ENCODE measurements around the gene SLC10A7. TPM values are rescaled to one million over a fixed set of nuclear protein-coding genes. Genes with fewer than 3 reads are reported as not detected.

The SLC10A7 gene
- total and polyA plus RNA-seq, 2 donors (not counting 1 experiment from before 2014, with no cell fraction given) = 7.4 to 12.6 TPM

GRCh38 chr4:146495269-146495668 is 26.5 kb downstream of the SLC10A7 start:
- no peaks in the 10 kb centered on the region for H3K9me3 ChIP-seq (ENCODE audit: control insufficient read depth, insufficient read depth, low read depth, low read length)
- no peak overlapping the region for H3K27ac ChIP-seq (ENCODE audit: insufficient read depth, low read length)
- no peaks in the 10 kb centered on the region for H3K27me3 ChIP-seq (ENCODE audit: control insufficient read depth, insufficient read depth, low read length)
- H4K20me1 ChIP-seq (ENCODE audit: control insufficient read depth, extremely low read depth, insufficient read depth, low read length) = no peaks in the 10 kb centered on the region
- H3K4me1 ChIP-seq (ENCODE audit: control insufficient read depth, extremely low read depth, insufficient read depth, low read length) = peaks cover 2% of the 10 kb centered on the region
- no peak overlapping the region for H3K4me3 ChIP-seq (replicated peaks in 1 of 4; ENCODE audit: control extremely low read depth in 1 of 4, insufficient read depth in 1 of 4, low read depth in 3 of 4, low read length in 4 of 4)
- no peak overlapping the region for H3K4me2 ChIP-seq (ENCODE audit: extremely low read depth, insufficient read depth, low read length)
- H3K9ac ChIP-seq (ENCODE audit: insufficient read depth, low read length) = no peak overlapping the region
- DNase-seq (ENCODE audit: low read depth in 2 of 2) = peak; percentile 40 to 46
- H2AFZ ChIP-seq (ENCODE audit: low read length) = no peak overlapping the region
- no peak for TF ChIP-seq CTCF (conservative IDR thresholded peaks at IDR 0.05 in 1 of 2, IDR thresholded peaks at IDR 0.05 in 1 of 2; ENCODE audit: low read depth in 1 of 2, low read length in 2 of 2)
- no peak for TF ChIP-seq EZH2 (IDR thresholded peaks at IDR 0.05; ENCODE audit: low read length, missing control alignments)
- no peaks in the 10 kb centered on the region for H3K79me2 ChIP-seq (ENCODE audit: control insufficient read depth, insufficient read depth, low read length)
- no peaks in the 10 kb centered on the region for H3K36me3 ChIP-seq (ENCODE audit: control insufficient read depth, insufficient read depth, low read length)

- H3K27ac ChIP-seq (ENCODE audit: insufficient read depth, low read length) = no peak overlapping the region
- TF ChIP-seq EZH2 (IDR thresholded peaks at IDR 0.05; ENCODE audit: low read length, missing control alignments) (no peak), CTCF (conservative IDR thresholded peaks at IDR 0.05 in 1 of 2, IDR thresholded peaks at IDR 0.05 in 1 of 2; ENCODE audit: low read depth in 1 of 2, low read length in 2 of 2) (no peak)
- H3K27me3 ChIP-seq (ENCODE audit: control insufficient read depth, insufficient read depth, low read length) = no peaks in the 10 kb centered on the region
- H2AFZ ChIP-seq (ENCODE audit: low read length) = no peak overlapping the region
- H3K4me1 ChIP-seq (ENCODE audit: control insufficient read depth, extremely low read depth, insufficient read depth, low read length) = peaks cover 2% of the 10 kb centered on the region
- no peak overlapping the region for H3K4me2 ChIP-seq (ENCODE audit: extremely low read depth, insufficient read depth, low read length)
- DNase-seq (ENCODE audit: low read depth in 2 of 2) = no peak
- H3K36me3 ChIP-seq (ENCODE audit: control insufficient read depth, insufficient read depth, low read length) = no peaks in the 10 kb centered on the region
- no peaks in the 10 kb centered on the region for H4K20me1 ChIP-seq (ENCODE audit: control insufficient read depth, extremely low read depth, insufficient read depth, low read length)
- no peak overlapping the region for H3K9ac ChIP-seq (ENCODE audit: insufficient read depth, low read length)
- H3K9me3 ChIP-seq (ENCODE audit: control insufficient read depth, insufficient read depth, low read depth, low read length) = no peaks in the 10 kb centered on the region
- no peak overlapping the region for H3K4me3 ChIP-seq (replicated peaks in 1 of 4; ENCODE audit: control extremely low read depth in 1 of 4, insufficient read depth in 1 of 4, low read depth in 3 of 4, low read length in 4 of 4)
- no peaks in the 10 kb centered on the region for H3K79me2 ChIP-seq (ENCODE audit: control insufficient read depth, insufficient read depth, low read length)
These were observed 27.6 kb downstream of the SLC10A7 start for GRCh38 chr4:146494143-146494542.

DNA sequence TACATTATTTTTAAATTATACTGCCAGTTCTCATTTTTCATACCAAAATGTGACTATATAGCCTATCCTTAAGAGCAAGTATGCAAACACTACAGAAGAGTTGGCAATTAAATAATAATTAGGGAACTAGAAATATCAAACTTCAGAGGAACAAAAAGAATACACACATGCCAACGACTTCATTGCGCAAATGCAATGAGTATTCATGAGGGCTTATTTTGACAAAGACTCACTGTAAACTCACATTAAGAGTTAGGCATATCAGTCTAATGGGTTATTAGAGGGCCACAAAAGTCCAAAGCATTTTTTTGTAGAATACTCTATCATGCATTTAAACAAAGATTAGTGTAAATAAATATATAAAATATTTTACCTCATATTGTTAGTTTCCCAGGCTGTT is 31.6 kb downstream of the SLC10A7 start:
- no peaks in the 10 kb centered on the region for H4K20me1 ChIP-seq (ENCODE audit: control insufficient read depth, extremely low read depth, insufficient read depth, low read length)
- no peak overlapping the region for H3K9ac ChIP-seq (ENCODE audit: insufficient read depth, low read length)
- TF ChIP-seq CTCF (conservative IDR thresholded peaks at IDR 0.05 in 1 of 2, IDR thresholded peaks at IDR 0.05 in 1 of 2; ENCODE audit: low read depth in 1 of 2, low read length in 2 of 2) (no peak), EZH2 (IDR thresholded peaks at IDR 0.05; ENCODE audit: low read length, missing control alignments) (no peak)
- H3K27me3 ChIP-seq (ENCODE audit: control insufficient read depth, insufficient read depth, low read length) = no peaks in the 10 kb centered on the region
- H3K4me1 ChIP-seq (ENCODE audit: control insufficient read depth, extremely low read depth, insufficient read depth, low read length) = peaks cover 2% of the 10 kb centered on the region
- H3K79me2 ChIP-seq (ENCODE audit: control insufficient read depth, insufficient read depth, low read length) = no peaks in the 10 kb centered on the region
- no peak overlapping the region for H3K27ac ChIP-seq (ENCODE audit: insufficient read depth, low read length)
- no peak overlapping the region for H3K4me2 ChIP-seq (ENCODE audit: extremely low read depth, insufficient read depth, low read length)
- H2AFZ ChIP-seq (ENCODE audit: low read length) = no peak overlapping the region
- no peak for DNase-seq (ENCODE audit: low read depth in 2 of 2)
- no peak overlapping the region for H3K4me3 ChIP-seq (replicated peaks in 1 of 4; ENCODE audit: control extremely low read depth in 1 of 4, insufficient read depth in 1 of 4, low read depth in 3 of 4, low read length in 4 of 4)
- H3K36me3 ChIP-seq (ENCODE audit: control insufficient read depth, insufficient read depth, low read length) = no peaks in the 10 kb centered on the region
- H3K9me3 ChIP-seq (ENCODE audit: control insufficient read depth, insufficient read depth, low read depth, low read length) = no peaks in the 10 kb centered on the region
